Smooth muscle cell (in vitro differentiated cells): ENCODE data around the gene SULT4A1. TPM values are rescaled to one million over a fixed set of nuclear protein-coding genes. Genes with fewer than 3 reads are reported as not detected.

Experiments
- DNase-seq: peaks from one replicate; lab custom pipeline; 2025; ENCODE audit not compliant: unreplicated experiment; lab: John Stamatoyannopoulos, UW
- H2AFZ ChIP-seq: fragments of 200-600 bp; sonication (generic); 2 replicates; pipeline ENCODE4 v1.6.0; 2016; ENCODE audit warnings: antibody characterized with exemption, low read depth, mild to moderate bottlenecking
- H3F3A ChIP-seq: fragments of 200-600 bp; sonication (generic); 2 replicates; pipeline ENCODE4 v1.6.0; 2017; ENCODE audit warnings: antibody characterized with exemption, low read depth
- H3K27ac ChIP-seq: fragments of 200-600 bp; sonication (generic); 2 replicates; pipeline ENCODE4 v1.5.1; 2016; ENCODE audit warnings: low read depth, mild to moderate bottlenecking
- H3K27me3 ChIP-seq: fragments of 200-600 bp; sonication (generic); 2 replicates; pipeline ENCODE4 v1.6.1; 2016; ENCODE audit warnings: low read depth, mild to moderate bottlenecking
- H3K36me3 ChIP-seq: fragments of 200-600 bp; sonication (generic); 2 replicates; pipeline ENCODE4 v1.5.1; 2016; ENCODE audit warnings: low read depth
- H3K4me1 ChIP-seq: fragments of 200-600 bp; sonication (generic); 2 replicates; pipeline ENCODE4 v1.5.1; 2016; ENCODE audit warnings: low read depth
- H3K4me2 ChIP-seq: fragments of 200-600 bp; sonication (generic); 2 replicates; pipeline ENCODE4 v1.6.0; 2016; ENCODE audit warnings: mild to moderate bottlenecking
- H3K4me3 ChIP-seq: fragments of 200-600 bp; sonication (generic); 2 replicates; pipeline ENCODE4 v1.5.1; 2016; ENCODE audit warnings: mild to moderate bottlenecking
- H3K79me2 ChIP-seq: fragments of 200-600 bp; sonication (generic); 2 replicates; pipeline ENCODE4 v1.6.0; 2016; ENCODE audit warnings: low read depth, mild to moderate bottlenecking
- H3K9ac ChIP-seq: fragments of 200-600 bp; sonication (generic); 2 replicates; pipeline ENCODE4 v1.6.0; 2016; ENCODE audit warnings: low read depth
- H3K9me3 ChIP-seq: fragments of 200-600 bp; sonication (generic); replicated peaks from 2 replicates; pipeline ENCODE4 v1.5.1; 2016; ENCODE audit warnings: low read depth
- H4K20me1 ChIP-seq: fragments of 200-600 bp; sonication (generic); 2 replicates; pipeline ENCODE4 v1.6.0; 2016; ENCODE audit warnings: low read depth
- CTCF ChIP-seq: fragments of 200-600 bp; sonication (generic); IDR thresholded peaks from 2 replicates; pipeline ENCODE4 v1.5.1; 2017; ENCODE audit warnings: borderline replicate concordance, mild to moderate bottlenecking, antibody characterized with exemption; ENCODE audit not compliant: insufficient read depth, poor library complexity, severe bottlenecking
- WGBS: methylation state at CpG from one replicate; pipeline ENCODE4 v1.1.7; 2016; ENCODE audit warnings: low lambda C conversion rate; 5-methylcytosine and 5-hydroxymethylcytosine counted together
- polyA plus RNA-seq: library from polyadenylated mRNA; unstranded; fragments of >200 nt; fragmentation: Nextera tagmentation; extraction: Ambion mirVana; gene quantifications from 2 replicates; pipeline ENCODE4 v1.2.1, GENCODE V29; 2016
- total RNA-seq: library from RNA; depleted of rRNA; stranded (reverse); fragments of >200 nt; gene quantifications from 2 replicates; pipeline ENCODE4 v1.2.3, GENCODE V29; 2014

Gene SULT4A1
- total and polyA plus RNA-seq, 2 experiments from 2014 or later: 2.7 to 4.9 TPM

GRCh38 chr22:43845981-43846380, 16.3 kb downstream of the SULT4A1 start:
- no peak overlapping the region for H3K4me2 ChIP-seq
- H3K79me2 ChIP-seq: peaks cover 4% of the 10 kb centered on the region
- H2AFZ ChIP-seq: no peak overlapping the region
- H4K20me1 ChIP-seq: peaks cover 75% of the 10 kb centered on the region
- H3K4me1 ChIP-seq: no peaks in the 10 kb centered on the region
- DNase-seq: no peak
- no peak overlapping the region for H3K27ac ChIP-seq
- H3K4me3 ChIP-seq: no peak overlapping the region
- H3K9ac ChIP-seq: no peak overlapping the region
- H3K27me3 ChIP-seq: no peaks in the 10 kb centered on the region
- no peaks in the 10 kb centered on the region for H3K36me3 ChIP-seq
- TF ChIP-seq CTCF: no peak
- H3K9me3 ChIP-seq: no peaks in the 10 kb centered on the region
- WGBS: 87% methylated on average over 11 of the region's 11 CpGs
- H3F3A ChIP-seq: no peaks in the 10 kb centered on the region

GRCh38 chr22:43844560-43845545, 17.5 kb downstream of the SULT4A1 start:
- H3K4me3 ChIP-seq: no peak overlapping the region
- H3K4me1 ChIP-seq: no peaks in the 10 kb centered on the region
- H2AFZ ChIP-seq: no peak overlapping the region
- WGBS: 89% methylated on average over 31 of the region's 31 CpGs
- peaks cover 72% of the 10 kb centered on the region for H4K20me1 ChIP-seq
- no peak for TF ChIP-seq CTCF
- no peak overlapping the region for H3K9ac ChIP-seq
- H3F3A ChIP-seq: no peaks in the 10 kb centered on the region
- H3K79me2 ChIP-seq: peaks cover 4% of the 10 kb centered on the region
- no peaks in the 10 kb centered on the region for H3K27me3 ChIP-seq
- no peak overlapping the region for H3K27ac ChIP-seq
- no peak overlapping the region for H3K4me2 ChIP-seq
- H3K36me3 ChIP-seq: no peaks in the 10 kb centered on the region
- DNase-seq: no peak
- H3K9me3 ChIP-seq: no peaks in the 10 kb centered on the region

DNA sequence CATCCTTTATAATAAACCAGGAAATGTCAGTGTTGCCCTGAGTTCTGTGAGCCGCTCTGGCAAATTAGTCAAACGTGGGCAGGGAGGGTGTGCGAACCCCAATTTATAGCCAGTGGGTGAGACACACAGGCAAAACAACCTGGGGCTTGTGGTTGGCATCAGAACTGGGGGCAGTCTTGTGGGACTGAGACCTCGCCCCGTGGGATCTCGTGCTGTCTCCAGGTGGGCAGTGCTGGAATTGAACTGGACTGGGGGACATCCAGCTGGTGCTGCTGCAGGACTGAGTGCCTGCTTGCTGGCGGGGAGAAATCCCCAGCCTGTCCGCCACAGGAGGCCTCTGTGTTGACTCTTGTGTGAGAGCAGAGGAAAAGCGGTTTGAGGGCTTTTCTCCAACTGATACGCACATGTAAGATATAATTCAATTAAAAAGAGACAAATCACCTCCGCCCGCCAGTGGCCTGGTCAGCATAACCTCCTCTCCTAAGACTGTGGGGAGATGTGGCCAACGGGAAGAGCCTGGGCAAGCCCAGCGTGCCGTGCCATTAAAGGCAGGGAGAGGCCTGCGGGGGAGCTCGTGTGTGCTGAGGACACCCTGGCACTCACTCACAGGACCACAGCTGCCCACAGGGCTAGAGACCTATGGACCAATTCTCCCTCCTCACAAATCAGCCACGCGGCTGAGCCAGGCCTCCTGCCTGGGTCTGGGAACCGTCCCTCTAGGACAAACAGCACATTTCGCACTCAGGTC, 18.4 kb downstream of the SULT4A1 start:
- WGBS: 94% methylated on average over 21 of the region's 21 CpGs
- H3K9ac ChIP-seq: no peak overlapping the region
- H3K27me3 ChIP-seq: no peaks in the 10 kb centered on the region
- no peak overlapping the region for H3K27ac ChIP-seq
- no peak overlapping the region for H3K4me3 ChIP-seq
- no peaks in the 10 kb centered on the region for H3F3A ChIP-seq
- DNase-seq: no peak
- no peak overlapping the region for H2AFZ ChIP-seq
- H3K36me3 ChIP-seq: no peaks in the 10 kb centered on the region
- H3K4me2 ChIP-seq: no peak overlapping the region
- H4K20me1 ChIP-seq: peaks cover 68% of the 10 kb centered on the region
- TF ChIP-seq CTCF: no peak
- H3K4me1 ChIP-seq: no peaks in the 10 kb centered on the region
- H3K79me2 ChIP-seq: peaks cover 4% of the 10 kb centered on the region
- H3K9me3 ChIP-seq: no peaks in the 10 kb centered on the region
